Measurements from ENCODE around the gene MDP1. TPM values are rescaled to one million over a fixed set of nuclear protein-coding genes. Genes with fewer than 3 reads are reported as not detected.

The MDP1 gene
- total RNA-seq, 1 donor from 2014 or later = 23.2 TPM

- peaks cover 41% of the 10 kb centered on the region for H3K4me1 Mint-ChIP-seq (ENCODE audit: low read depth)
- no peak for DNase-seq (ENCODE audit: low spot score)
- no peak for TF ChIP-seq CTCF (IDR thresholded peaks at IDR 0.05)
- H3K27ac Mint-ChIP-seq (ENCODE audit: unreplicated experiment) = peak overlapping the region; percentile 100
- no peaks in the 10 kb centered on the region for H3K27me3 Mint-ChIP-seq (ENCODE audit: low read depth)
- H3K9me3 Mint-ChIP-seq (ENCODE audit: low read depth) = no peaks in the 10 kb centered on the region
- H3K36me3 Mint-ChIP-seq (ENCODE audit: low read depth) = no peaks in the 10 kb centered on the region
- H3K4me3 Mint-ChIP-seq (ENCODE audit: unreplicated experiment) = peak overlapping the region; percentile 94
Observed at GRCh38 chr14:24216345-24216699, 456 bp upstream of the MDP1 start.

DNA sequence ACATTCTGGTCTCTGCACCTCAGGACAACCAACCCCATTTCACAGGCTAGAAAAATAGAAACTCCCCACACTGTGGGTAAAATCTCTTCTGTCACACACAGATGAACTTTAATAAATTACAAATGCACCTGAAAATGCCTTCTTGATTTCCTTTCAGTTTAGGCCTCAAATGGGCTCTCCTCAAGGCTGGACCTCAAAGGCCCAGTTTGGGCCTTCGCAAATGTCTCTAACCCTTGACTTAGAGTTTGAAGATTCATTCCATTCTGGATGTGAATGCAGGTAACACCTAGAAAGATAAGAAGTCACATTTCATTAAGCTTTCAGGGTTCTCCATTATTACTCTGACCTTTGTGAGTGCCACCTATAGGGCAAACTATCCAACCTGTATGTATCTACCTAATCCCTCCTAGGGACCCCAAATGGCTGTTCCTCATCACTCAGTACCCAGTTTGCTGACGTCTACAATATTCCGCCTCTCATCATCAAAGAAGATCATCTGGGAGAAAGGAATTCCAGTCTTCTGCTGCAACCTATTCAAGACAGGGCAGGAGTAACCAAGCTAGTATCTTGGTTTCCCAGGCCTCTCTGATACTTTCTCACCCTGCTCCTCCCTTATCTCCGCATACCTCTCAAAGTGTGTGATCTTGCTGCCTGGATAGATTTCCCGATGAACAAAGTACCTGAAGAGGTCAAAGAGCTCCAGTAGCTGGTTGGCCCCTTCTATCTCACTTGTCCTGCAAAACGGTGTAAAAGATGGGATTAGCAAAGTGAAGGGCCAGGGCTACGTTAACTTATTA is 1.8 kb downstream of the MDP1 start:
- Mint-ChIP-seq H3K27me3 (ENCODE audit: low read depth) (no peaks in the 10 kb centered on the region), H3K36me3 (ENCODE audit: low read depth) (peaks cover 7% of the 10 kb centered on the region), H3K4me1 (ENCODE audit: low read depth) (peaks cover 41% of the 10 kb centered on the region), H3K27ac (ENCODE audit: unreplicated experiment) (peak overlapping the region; percentile 100), H3K9me3 (ENCODE audit: low read depth) (no peaks in the 10 kb centered on the region), H3K4me3 (ENCODE audit: unreplicated experiment) (peak overlapping the region; percentile 95)
- TF ChIP-seq CTCF (IDR thresholded peaks at IDR 0.05) = no peak
- DNase-seq (ENCODE audit: low spot score) = no peak

DNA sequence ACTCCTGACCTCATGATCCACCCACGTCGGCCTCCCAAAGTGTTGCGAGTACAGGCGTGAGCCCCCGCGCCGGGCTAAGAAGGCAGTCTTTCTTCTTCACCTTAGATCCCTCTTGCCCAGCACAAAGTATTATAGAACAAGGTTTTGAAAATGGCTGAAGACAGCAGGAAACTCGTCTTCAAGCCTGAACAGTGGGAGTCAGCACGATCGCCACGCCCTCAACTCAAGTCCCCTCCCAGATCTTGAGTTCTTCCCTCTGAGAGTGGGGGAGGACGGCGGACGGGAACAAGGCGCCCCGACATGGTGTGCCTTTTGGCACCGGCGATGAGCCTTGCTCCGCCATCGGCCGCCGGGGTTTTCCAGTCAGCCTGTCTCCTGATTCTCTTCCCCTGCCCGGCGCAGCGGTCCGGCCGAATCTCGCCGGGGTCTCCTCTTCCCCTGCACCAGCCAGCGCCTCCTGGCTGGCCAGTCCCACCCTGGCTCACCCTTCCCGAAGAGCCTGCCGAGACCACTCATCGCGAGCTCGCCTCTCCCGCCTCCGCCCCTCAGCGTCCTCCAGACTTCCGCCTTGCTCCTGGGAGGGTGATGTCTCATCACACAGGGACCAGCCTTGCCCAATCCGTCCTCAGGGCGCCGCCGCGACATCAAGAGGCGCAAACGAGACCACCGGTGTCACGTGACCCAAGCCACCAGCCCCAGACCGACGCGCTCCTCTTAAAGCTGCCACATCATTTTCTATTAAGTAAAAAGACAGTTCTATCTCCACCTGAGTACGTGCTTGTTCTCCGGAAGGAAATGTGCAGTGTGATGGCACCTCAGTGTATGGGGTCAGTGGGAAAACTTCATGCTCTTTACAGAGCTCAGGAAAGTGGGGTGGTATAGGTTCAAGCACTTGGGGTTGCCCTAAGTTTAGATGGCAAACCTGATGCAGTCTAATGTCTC is 2.7 kb downstream of the MDP1 start, which contains the start of gene CHMP4A:
CHMP4A (minus strand) TSS at position 565 of the 942 bp plus-strand sequence; CDS start at position 516, 49 bp downstream.
- Mint-ChIP-seq H3K27ac (ENCODE audit: unreplicated experiment) (peak within 1 kb of the TSS; percentile 100), H3K27me3 (ENCODE audit: low read depth) (no peaks in the 10 kb centered on the region), H3K36me3 (ENCODE audit: low read depth) (peaks cover 9% of the 10 kb centered on the region), H3K4me3 (ENCODE audit: unreplicated experiment) (peak within 1 kb of the TSS; percentile 95), H3K9me3 (ENCODE audit: low read depth) (no peaks in the 10 kb centered on the region), H3K4me1 (ENCODE audit: low read depth) (peaks cover 41% of the 10 kb centered on the region)
- TF ChIP-seq CTCF (IDR thresholded peaks at IDR 0.05) = peak; percentile 66
- peak; percentile 100 for DNase-seq (ENCODE audit: low spot score)

DNA sequence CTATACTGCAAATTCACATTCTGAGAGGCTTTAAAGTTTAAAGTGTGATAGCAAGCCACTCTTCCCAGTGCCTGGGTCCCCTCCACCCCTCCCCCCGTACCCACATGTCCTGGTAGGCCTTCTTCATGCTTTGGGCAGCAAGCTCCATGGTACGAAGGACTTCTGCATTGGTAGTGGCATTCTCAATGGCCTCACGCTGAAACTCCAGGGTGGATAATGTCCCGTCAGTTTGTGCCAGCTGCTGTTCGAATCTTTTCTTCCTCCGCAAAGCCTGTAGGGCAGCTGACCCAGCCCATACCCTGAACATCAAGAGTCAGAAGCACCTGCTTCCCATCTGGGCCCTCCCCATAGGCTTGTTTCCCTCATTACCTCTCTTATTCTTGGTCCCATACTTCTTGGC is 4.6 kb downstream of the MDP1 start:
- no peak for DNase-seq (ENCODE audit: low spot score)
- TF ChIP-seq CTCF (IDR thresholded peaks at IDR 0.05) = no peak
- peaks cover 39% of the 10 kb centered on the region for H3K4me1 Mint-ChIP-seq (ENCODE audit: low read depth)
- H3K9me3 Mint-ChIP-seq (ENCODE audit: low read depth) = no peaks in the 10 kb centered on the region
- H3K4me3 Mint-ChIP-seq (ENCODE audit: unreplicated experiment) = no peak overlapping the region
- H3K27me3 Mint-ChIP-seq (ENCODE audit: low read depth) = no peaks in the 10 kb centered on the region
- peaks cover 16% of the 10 kb centered on the region for H3K36me3 Mint-ChIP-seq (ENCODE audit: low read depth)
- no peak overlapping the region for H3K27ac Mint-ChIP-seq (ENCODE audit: unreplicated experiment)

DNA sequence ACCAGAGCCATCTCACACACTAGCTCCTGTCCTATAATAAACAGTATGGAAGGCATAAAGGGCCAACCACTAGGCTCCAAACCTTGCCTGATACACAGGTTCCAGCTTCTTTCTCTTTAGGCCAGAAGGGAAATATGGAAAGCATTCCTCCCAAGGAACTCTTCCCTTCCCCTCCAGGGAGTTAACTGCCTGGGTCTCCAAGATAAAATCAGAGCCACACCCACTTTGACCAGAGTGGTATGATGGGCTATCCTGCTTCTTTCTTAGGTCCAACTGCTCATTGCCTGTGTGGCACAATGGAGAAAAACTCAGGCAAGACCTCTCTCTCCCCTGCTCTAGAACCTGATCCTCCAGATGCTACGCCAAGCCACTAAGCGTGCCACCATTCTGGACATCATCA is 8.2 kb downstream of the MDP1 start:
- H3K27ac Mint-ChIP-seq (ENCODE audit: unreplicated experiment) = peak overlapping the region; percentile 41
- no peak for TF ChIP-seq CTCF (IDR thresholded peaks at IDR 0.05)
- no peak overlapping the region for H3K4me3 Mint-ChIP-seq (ENCODE audit: unreplicated experiment)
- H3K36me3 Mint-ChIP-seq (ENCODE audit: low read depth) = peaks cover 30% of the 10 kb centered on the region
- H3K9me3 Mint-ChIP-seq (ENCODE audit: low read depth) = peaks cover 5% of the 10 kb centered on the region
- H3K4me1 Mint-ChIP-seq (ENCODE audit: low read depth) = peaks cover 11% of the 10 kb centered on the region
- H3K27me3 Mint-ChIP-seq (ENCODE audit: low read depth) = no peaks in the 10 kb centered on the region
- no peak for DNase-seq (ENCODE audit: low spot score)

All from chondrocyte (in vitro differentiated cells).